Measurements from ENCODE around the gene STRADA.
"Not testable (repeated sequence)": the region's sequence is repeated elsewhere in the genome, so short reads cannot be mapped to it uniquely, and the experiment has no call there.

STRADA gene

GRCh38 chr17:63753215-63753614 lies 11.6 kb upstream of the STRADA start:
- peaks cover 62% of the 10 kb centered on the region for H3K36me3 ChIP-seq (ENCODE audit: insufficient read depth, low read length)
- no peaks in the 10 kb centered on the region for H3K27me3 ChIP-seq (ENCODE audit: control insufficient read depth, insufficient read depth, low read length)
- H3K4me2 ChIP-seq (ENCODE audit: low read length), result no peak overlapping the region
- H3K4me3 ChIP-seq (ENCODE audit: low read length), result no peak overlapping the region
- no peaks in the 10 kb centered on the region for H3K4me1 ChIP-seq (ENCODE audit: control insufficient read depth, insufficient read depth, low read length)
- H3K9me3 ChIP-seq (replicated peaks; ENCODE audit: low read length), result no peaks in the 10 kb centered on the region
- H3K9ac ChIP-seq (ENCODE audit: low read depth, low read length), result no peak overlapping the region

- peaks cover 59% of the 10 kb centered on the region for H3K36me3 ChIP-seq (ENCODE audit: insufficient read depth, low read length)
- H3K4me3 ChIP-seq (ENCODE audit: low read length), result no peak overlapping the region
- no peaks in the 10 kb centered on the region for H3K4me1 ChIP-seq (ENCODE audit: control insufficient read depth, insufficient read depth, low read length)
- no peaks in the 10 kb centered on the region for H3K9me3 ChIP-seq (replicated peaks; ENCODE audit: low read length)
- no peak overlapping the region for H3K9ac ChIP-seq (ENCODE audit: low read depth, low read length)
- no peaks in the 10 kb centered on the region for H3K27me3 ChIP-seq (ENCODE audit: control insufficient read depth, insufficient read depth, low read length)
- H3K4me2 ChIP-seq (ENCODE audit: low read length), result no peak overlapping the region
Measured at GRCh38 chr17:63752707-63753106, 11.1 kb upstream of the STRADA start.

GRCh38 chr17:63751806-63752205 lies 10.2 kb upstream of the STRADA start:
- H3K4me2 ChIP-seq (ENCODE audit: low read length), result no peak overlapping the region
- H3K4me3 ChIP-seq (ENCODE audit: low read length), result no peak overlapping the region
- no peaks in the 10 kb centered on the region for H3K27me3 ChIP-seq (ENCODE audit: control insufficient read depth, insufficient read depth, low read length)
- peaks cover 53% of the 10 kb centered on the region for H3K36me3 ChIP-seq (ENCODE audit: insufficient read depth, low read length)
- H3K9ac ChIP-seq (ENCODE audit: low read depth, low read length), result no peak overlapping the region
- no peaks in the 10 kb centered on the region for H3K4me1 ChIP-seq (ENCODE audit: control insufficient read depth, insufficient read depth, low read length)
- H3K9me3 ChIP-seq (replicated peaks; ENCODE audit: low read length), result no peaks in the 10 kb centered on the region

GRCh38 chr17:63741143-63741407 lies 524 bp downstream of the STRADA start:
- H3K4me3 ChIP-seq (ENCODE audit: low read length), result peak overlapping the region; percentile 98
- peaks cover 9% of the 10 kb centered on the region for H3K4me1 ChIP-seq (ENCODE audit: control insufficient read depth, insufficient read depth, low read length)
- peaks cover 11% of the 10 kb centered on the region for H3K36me3 ChIP-seq (ENCODE audit: insufficient read depth, low read length)
- no peaks in the 10 kb centered on the region for H3K9me3 ChIP-seq (replicated peaks; ENCODE audit: low read length)
- peak overlapping the region; percentile 99 for H3K4me2 ChIP-seq (ENCODE audit: low read length)
- H3K9ac ChIP-seq (ENCODE audit: low read depth, low read length), result peak overlapping the region; percentile 94
- no peaks in the 10 kb centered on the region for H3K27me3 ChIP-seq (ENCODE audit: control insufficient read depth, insufficient read depth, low read length)

GRCh38 chr17:63740464-63741142 lies 996 bp downstream of the STRADA start:
- peak overlapping the region; percentile 94 for H3K9ac ChIP-seq (ENCODE audit: low read depth, low read length)
- H3K9me3 ChIP-seq (replicated peaks; ENCODE audit: low read length), result no peaks in the 10 kb centered on the region
- H3K4me3 ChIP-seq (ENCODE audit: low read length), result peak overlapping the region; percentile 98
- H3K36me3 ChIP-seq (ENCODE audit: insufficient read depth, low read length), result peaks cover 6% of the 10 kb centered on the region
- peak overlapping the region; percentile 99 for H3K4me2 ChIP-seq (ENCODE audit: low read length)
- peaks cover 9% of the 10 kb centered on the region for H3K4me1 ChIP-seq (ENCODE audit: control insufficient read depth, insufficient read depth, low read length)
- H3K27me3 ChIP-seq (ENCODE audit: control insufficient read depth, insufficient read depth, low read length), result no peaks in the 10 kb centered on the region

DNA sequence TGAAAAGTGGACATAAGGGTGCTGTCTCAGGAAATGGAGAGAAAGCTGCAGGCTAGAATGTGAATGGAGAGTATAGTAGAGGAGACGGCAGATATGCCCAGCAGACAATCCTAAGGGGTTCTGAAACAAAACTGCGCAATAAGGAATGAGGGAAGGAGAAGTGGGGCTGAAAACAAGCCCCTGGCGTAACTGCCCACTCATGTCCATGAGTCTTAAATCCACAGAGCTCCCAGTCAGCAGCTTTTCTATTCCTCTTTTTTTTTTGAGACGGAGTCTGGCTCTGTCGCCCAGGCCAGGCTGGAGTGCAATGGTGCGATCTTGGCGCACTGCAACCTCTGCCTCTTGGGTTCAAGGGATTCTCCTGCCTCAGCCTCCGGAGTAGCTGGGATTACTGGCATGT lies 5.9 kb downstream of the STRADA start:
- H3K36me3 ChIP-seq (ENCODE audit: insufficient read depth, low read length), result no peaks in the 10 kb centered on the region
- peaks cover 6% of the 10 kb centered on the region for H3K4me1 ChIP-seq (ENCODE audit: control insufficient read depth, insufficient read depth, low read length)
- H3K9me3 ChIP-seq (replicated peaks; ENCODE audit: low read length), result no peaks in the 10 kb centered on the region

DNA sequence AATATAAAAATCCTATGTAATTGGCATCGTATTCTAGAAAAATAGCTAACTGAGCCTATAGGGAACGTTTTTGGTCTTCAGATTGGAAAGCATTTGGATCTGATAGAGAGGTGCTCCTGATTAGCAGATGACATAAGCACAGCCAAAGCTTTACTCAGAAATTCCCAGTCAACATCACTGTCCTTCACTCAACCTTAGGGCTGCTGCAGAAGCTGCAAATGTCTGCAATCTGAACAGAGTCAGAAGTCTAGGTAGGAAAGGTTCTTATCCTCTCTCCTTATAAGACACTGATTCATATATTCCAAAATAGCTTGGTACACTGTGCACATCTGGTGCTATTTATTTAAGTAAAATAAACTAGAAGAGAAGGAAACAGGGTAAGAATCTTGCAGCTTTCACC lies 19.2 kb downstream of the STRADA start:
- no peak overlapping the region for H3K4me3 ChIP-seq (ENCODE audit: low read length)
- no peak overlapping the region for H3K9ac ChIP-seq (ENCODE audit: low read depth, low read length)
- peaks cover 10% of the 10 kb centered on the region for H3K36me3 ChIP-seq (ENCODE audit: insufficient read depth, low read length)
- H3K4me2 ChIP-seq (ENCODE audit: low read length), result no peak overlapping the region
- H3K4me1 ChIP-seq (ENCODE audit: control insufficient read depth, insufficient read depth, low read length), result no peaks in the 10 kb centered on the region
- H3K9me3 ChIP-seq (replicated peaks; ENCODE audit: low read length), result no peaks in the 10 kb centered on the region
- no peaks in the 10 kb centered on the region for H3K27me3 ChIP-seq (ENCODE audit: control insufficient read depth, insufficient read depth, low read length)

More for the DNA sequence above, 5.9 kb downstream of the STRADA start:
- no peak overlapping the region for H3K9ac ChIP-seq (ENCODE audit: low read depth, low read length)
- H3K4me2 ChIP-seq (ENCODE audit: low read length), result no peak overlapping the region
- no peaks in the 10 kb centered on the region for H3K27me3 ChIP-seq (ENCODE audit: control insufficient read depth, insufficient read depth, low read length)
- H3K4me3 ChIP-seq (ENCODE audit: low read length), result no peak overlapping the region

GRCh38 chr17:63720194-63720593 lies 21.4 kb downstream of the STRADA start:
- not testable (repeated sequence) for H3K27me3 ChIP-seq (ENCODE audit: control insufficient read depth, insufficient read depth, low read length); H3K36me3 ChIP-seq (ENCODE audit: insufficient read depth, low read length); H3K9me3 ChIP-seq (replicated peaks; ENCODE audit: low read length); H3K4me3 ChIP-seq (ENCODE audit: low read length); H3K4me2 ChIP-seq (ENCODE audit: low read length); H3K4me1 ChIP-seq (ENCODE audit: control insufficient read depth, insufficient read depth, low read length); H3K9ac ChIP-seq (ENCODE audit: low read depth, low read length)

GRCh38 chr17:63718988-63719387 lies 22.6 kb downstream of the STRADA start:
- Histone ChIP-seq H3K36me3 (ENCODE audit: insufficient read depth, low read length) (peaks cover 3% of the 10 kb centered on the region), H3K4me1 (ENCODE audit: control insufficient read depth, insufficient read depth, low read length) (peaks cover 7% of the 10 kb centered on the region), H3K4me2 (ENCODE audit: low read length) (no peak overlapping the region), H3K27me3 (ENCODE audit: control insufficient read depth, insufficient read depth, low read length) (no peaks in the 10 kb centered on the region), H3K4me3 (ENCODE audit: low read length) (no peak overlapping the region), H3K9ac (ENCODE audit: low read depth, low read length) (no peak overlapping the region), H3K9me3 (replicated peaks; ENCODE audit: low read length) (no peaks in the 10 kb centered on the region)

- no peaks in the 10 kb centered on the region for H3K27me3 ChIP-seq (ENCODE audit: control insufficient read depth, insufficient read depth, low read length)
- peaks cover 15% of the 10 kb centered on the region for H3K36me3 ChIP-seq (ENCODE audit: insufficient read depth, low read length)
- H3K9me3 ChIP-seq (replicated peaks; ENCODE audit: low read length), result no peaks in the 10 kb centered on the region
- no peak overlapping the region for H3K4me2 ChIP-seq (ENCODE audit: low read length)
- H3K9ac ChIP-seq (ENCODE audit: low read depth, low read length), result no peak overlapping the region
- peaks cover 7% of the 10 kb centered on the region for H3K4me1 ChIP-seq (ENCODE audit: control insufficient read depth, insufficient read depth, low read length)
- no peak overlapping the region for H3K4me3 ChIP-seq (ENCODE audit: low read length)
Measured at GRCh38 chr17:63716426-63716825, 25.2 kb downstream of the STRADA start.

DNA sequence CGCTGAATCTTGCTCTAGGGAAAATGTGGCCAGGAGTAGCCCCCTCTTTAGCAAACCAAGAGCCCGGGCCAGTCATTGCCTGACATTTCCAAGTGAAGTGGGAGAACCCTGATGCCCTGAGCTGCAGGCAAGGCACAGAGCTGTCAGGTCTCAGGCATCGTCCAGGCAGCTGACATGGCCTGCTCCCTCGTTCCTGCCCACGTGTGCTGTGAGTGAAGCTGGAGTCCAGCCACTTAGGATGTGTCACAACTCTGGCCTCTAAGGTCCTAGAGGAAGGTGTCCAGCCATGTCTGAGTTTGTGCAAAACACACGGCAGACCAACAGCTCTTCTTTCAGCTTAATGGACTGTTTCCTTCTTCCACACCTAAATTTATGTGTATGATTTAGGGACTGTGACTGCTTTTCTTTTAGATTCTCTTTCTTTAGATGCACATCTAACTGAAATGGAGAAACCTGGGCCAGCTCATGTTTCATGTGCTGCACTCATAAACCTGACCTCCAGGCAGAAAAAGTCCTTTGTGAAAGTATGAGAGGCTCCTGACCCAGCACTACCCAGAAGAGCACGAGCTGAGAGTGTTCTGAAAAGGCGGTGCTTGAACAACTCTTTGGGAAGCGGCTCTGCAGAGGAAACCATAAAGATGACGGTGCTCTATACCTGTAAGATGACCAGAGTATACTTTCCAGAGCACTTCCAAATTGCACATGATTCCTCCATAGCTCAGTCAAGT lies 26.9 kb downstream of the STRADA start:
- Histone ChIP-seq H3K36me3 (ENCODE audit: insufficient read depth, low read length) (peaks cover 26% of the 10 kb centered on the region), H3K4me2 (ENCODE audit: low read length) (no peak overlapping the region), H3K9me3 (replicated peaks; ENCODE audit: low read length) (no peaks in the 10 kb centered on the region), H3K9ac (ENCODE audit: low read depth, low read length) (no peak overlapping the region), H3K27me3 (ENCODE audit: control insufficient read depth, insufficient read depth, low read length) (no peaks in the 10 kb centered on the region), H3K4me3 (ENCODE audit: low read length) (no peak overlapping the region), H3K4me1 (ENCODE audit: control insufficient read depth, insufficient read depth, low read length) (peaks cover 7% of the 10 kb centered on the region)

DNA sequence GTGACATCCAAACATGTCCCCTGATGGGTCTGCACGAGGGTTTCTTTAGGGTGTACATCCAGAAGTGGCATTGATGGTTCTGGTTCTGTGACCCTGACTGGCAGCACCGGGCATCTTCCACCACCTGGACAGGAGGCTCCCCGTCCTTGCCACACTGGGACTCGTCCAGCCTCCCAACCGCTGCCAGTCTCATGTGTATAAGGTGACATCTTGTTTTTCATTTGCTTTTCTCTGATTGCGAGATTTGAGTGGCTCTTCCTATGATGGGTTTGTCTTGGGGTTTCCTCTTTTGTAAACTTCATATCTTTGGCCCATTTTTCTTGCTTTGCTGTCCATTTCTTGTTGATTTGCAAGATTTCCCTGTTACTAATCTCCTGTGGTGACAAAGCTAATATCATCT lies 32.5 kb downstream of the STRADA start:
- H3K27me3 ChIP-seq (ENCODE audit: control insufficient read depth, insufficient read depth, low read length), result no peaks in the 10 kb centered on the region

More for the DNA sequence above, 32.5 kb downstream of the STRADA start:
- Histone ChIP-seq H3K9ac (ENCODE audit: low read depth, low read length) (no peak overlapping the region), H3K36me3 (ENCODE audit: insufficient read depth, low read length) (peaks cover 46% of the 10 kb centered on the region), H3K4me1 (ENCODE audit: control insufficient read depth, insufficient read depth, low read length) (no peaks in the 10 kb centered on the region), H3K4me3 (ENCODE audit: low read length) (no peak overlapping the region), H3K4me2 (ENCODE audit: low read length) (no peak overlapping the region), H3K9me3 (replicated peaks; ENCODE audit: low read length) (no peaks in the 10 kb centered on the region)

Measured in skeletal muscle satellite cell (primary cell).